Mesothelial cell of epicardium (in vitro differentiated cells): Measurements from ENCODE around the gene MATN1. TPM values are rescaled to one million over a fixed set of nuclear protein-coding genes. Genes with fewer than 3 reads are reported as not detected.

Experiments
- DNase-seq, 2 experiments: peaks; one replicate each; pipeline ENCODE4 v3.0.0; 2021; ENCODE audit warnings: low spot score in 2 of 2; ENCODE audit not compliant: unreplicated experiment in 2 of 2
- H3K27ac Mint-ChIP-seq: 2 replicates; pipeline ENCODE4 v1.8.0; 2021; ENCODE audit warnings: mixed read lengths
- H3K27me3 Mint-ChIP-seq: 2 replicates; pipeline ENCODE4 v1.8.0; 2021; ENCODE audit warnings: low read depth, mixed read lengths
- H3K36me3 Mint-ChIP-seq: 2 replicates; pipeline ENCODE4 v1.8.0; 2021; ENCODE audit warnings: mixed read lengths
- H3K4me1 Mint-ChIP-seq: 2 replicates; pipeline ENCODE4 v1.8.0; 2021; ENCODE audit warnings: mixed read lengths
- H3K4me3 Mint-ChIP-seq: 2 replicates; pipeline ENCODE4 v1.8.0; 2021; ENCODE audit warnings: mild to moderate bottlenecking, moderate library complexity, mixed read lengths
- H3K9me3 Mint-ChIP-seq: 2 replicates; pipeline ENCODE4 v1.8.0; 2021; ENCODE audit warnings: mixed read lengths
- CTCF ChIP-seq: fragments of 200-600 bp; sonication (generic); IDR thresholded peaks from one replicate; pipeline ENCODE4 v1.5.0; 2021; ENCODE audit warnings: antibody characterized with exemption; ENCODE audit not compliant: unreplicated experiment
- total RNA-seq: library from RNA; stranded (reverse); gene quantifications from 3 replicates; pipeline ENCODE4 v1.2.1, GENCODE V29; 2021

MATN1 gene
- total RNA-seq, 1 donor from 2014 or later, result 5.6 TPM

DNA sequence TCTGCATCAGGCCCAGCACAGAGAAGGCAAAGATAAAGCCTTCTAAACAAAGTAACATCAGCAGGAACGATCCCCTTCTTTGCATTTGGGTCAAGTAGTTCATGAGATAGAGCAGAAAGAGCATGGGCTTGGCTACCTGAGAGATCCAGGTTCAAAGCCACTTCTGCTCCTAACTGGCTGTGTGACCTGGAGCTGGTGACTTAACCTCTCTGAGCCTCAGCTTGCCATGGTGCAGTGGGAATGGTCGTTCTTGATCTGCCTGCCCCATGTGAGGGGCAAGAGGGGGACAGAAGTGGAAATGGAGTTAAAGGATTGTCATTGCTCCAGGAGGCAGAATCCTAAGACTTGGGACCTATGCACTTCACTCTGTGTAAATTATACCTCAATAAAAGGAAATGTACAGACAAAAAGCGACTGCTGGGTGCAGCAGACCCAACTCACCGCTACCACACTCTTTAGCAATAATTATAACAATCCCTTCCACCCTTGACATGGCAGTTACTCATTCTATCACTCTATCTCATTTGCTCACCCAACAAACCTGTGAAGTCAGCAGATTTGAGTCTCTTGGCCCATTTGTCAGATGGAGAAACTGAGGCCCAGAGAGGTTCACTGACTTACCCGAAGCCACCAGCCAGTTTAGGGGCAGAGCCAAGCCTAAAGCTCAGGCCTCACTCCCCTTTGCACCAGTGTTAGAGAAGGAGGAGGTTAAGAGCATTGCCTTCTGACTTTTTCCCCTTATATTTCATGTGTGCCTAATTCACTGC lies 1.5 kb upstream of the MATN1 start:
- Mint-ChIP-seq H3K4me3 (no peak overlapping the region), H3K27me3 (no peaks in the 10 kb centered on the region), H3K36me3 (no peaks in the 10 kb centered on the region), H3K4me1 (peaks cover 13% of the 10 kb centered on the region), H3K9me3 (no peaks in the 10 kb centered on the region), H3K27ac (no peak overlapping the region)
- DNase-seq, result no peak
- no peak for TF ChIP-seq CTCF

GRCh38 chr1:30724175-30724574 lies 790 bp upstream of the MATN1 start:
- no peak for DNase-seq
- H3K4me1 Mint-ChIP-seq, result peaks cover 13% of the 10 kb centered on the region
- H3K9me3 Mint-ChIP-seq, result no peaks in the 10 kb centered on the region
- H3K4me3 Mint-ChIP-seq, result no peak overlapping the region
- H3K36me3 Mint-ChIP-seq, result no peaks in the 10 kb centered on the region
- no peaks in the 10 kb centered on the region for H3K27me3 Mint-ChIP-seq
- no peak for TF ChIP-seq CTCF
- H3K27ac Mint-ChIP-seq, result no peak overlapping the region

DNA sequence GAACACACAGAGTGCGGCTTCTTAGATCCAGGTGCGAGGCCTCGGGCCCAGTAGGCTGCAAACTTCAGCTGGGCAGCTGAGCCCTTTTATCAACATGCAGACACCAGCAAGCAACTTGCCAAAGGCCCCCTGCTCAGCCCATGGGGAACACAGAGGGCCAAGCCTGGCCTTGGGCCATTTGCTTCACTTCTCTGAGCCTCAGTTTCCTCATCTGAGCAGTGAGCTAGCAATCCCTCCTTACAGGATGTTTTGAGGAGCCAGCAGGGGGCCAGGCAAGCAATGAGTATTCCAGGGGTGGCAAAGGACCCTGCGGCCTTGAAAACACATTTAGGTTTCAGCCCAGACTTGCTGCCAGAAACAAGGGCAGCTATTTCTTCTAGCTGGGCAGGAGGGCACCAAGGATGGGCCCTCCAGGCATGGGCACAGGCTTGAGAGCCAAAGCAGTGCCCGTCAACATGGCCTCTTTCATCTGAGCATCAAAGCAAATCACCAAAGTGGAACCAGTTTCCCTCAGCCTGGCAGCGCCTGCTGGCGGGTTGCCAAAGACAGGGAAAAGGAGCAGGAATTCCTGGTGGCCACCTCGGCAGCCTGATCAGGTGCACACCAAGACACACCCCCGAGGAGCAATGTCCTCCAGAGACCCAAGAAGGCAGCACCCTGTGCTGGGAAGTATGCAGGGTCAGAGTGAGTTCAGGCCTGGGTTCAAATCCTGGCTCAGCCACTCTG lies 1.4 kb downstream of the MATN1 start:
- Mint-ChIP-seq H3K4me3 (no peak overlapping the region), H3K27ac (no peak overlapping the region), H3K4me1 (peaks cover 11% of the 10 kb centered on the region), H3K9me3 (no peaks in the 10 kb centered on the region), H3K36me3 (no peaks in the 10 kb centered on the region), H3K27me3 (no peaks in the 10 kb centered on the region)
- no peak for DNase-seq
- TF ChIP-seq CTCF, result no peak

DNA sequence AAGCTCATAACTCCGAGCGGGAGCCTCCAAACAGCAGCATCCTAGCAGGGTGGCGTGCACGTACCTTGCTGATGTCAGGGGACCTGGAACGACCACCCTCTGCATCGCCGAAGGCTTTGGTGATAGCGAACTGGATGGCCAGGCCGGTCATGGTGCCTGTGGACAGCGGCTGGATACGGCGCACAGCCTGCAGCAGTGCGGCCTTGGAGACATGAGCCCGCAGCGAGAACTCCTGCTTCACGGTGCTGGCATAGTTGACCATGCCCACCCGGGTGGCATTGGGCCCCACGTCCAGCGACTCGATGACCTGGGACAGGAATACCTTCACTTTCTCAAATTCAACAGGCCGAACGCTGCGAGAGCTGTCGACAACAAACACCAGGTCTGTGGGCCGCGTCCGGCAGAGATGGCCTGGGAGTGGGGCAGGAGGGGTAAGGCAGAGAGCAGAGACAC lies 2.0 kb downstream of the MATN1 start:
- H3K4me3 Mint-ChIP-seq, result no peak overlapping the region

More for the DNA sequence above, 2.0 kb downstream of the MATN1 start:
- Mint-ChIP-seq H3K36me3 (no peaks in the 10 kb centered on the region), H3K27ac (no peak overlapping the region), H3K9me3 (peaks cover 4% of the 10 kb centered on the region), H3K27me3 (no peaks in the 10 kb centered on the region), H3K4me1 (peaks cover 8% of the 10 kb centered on the region)
- DNase-seq, result no peak
- TF ChIP-seq CTCF, result no peak
